A549 (cell line): ENCODE data around the gene REPS2. TPM values are rescaled to one million over a fixed set of nuclear protein-coding genes. Genes with fewer than 3 reads are reported as not detected.

ENCODE experiments used
- ATAC-seq, 2 experiments: fragments of 200-7000 bp in 1 of 2; fragments of >200 bp in 1 of 2; cut with Nextera tagmentation in 1 of 2; cut with Tn5 transposase in 1 of 2; 3 replicates each; pipeline versions ENCODE4 v1.8.0 to v1.9.1; 2018 to 2020; ENCODE audit warnings: mild to moderate bottlenecking in 1 of 2, moderate library complexity in 1 of 2
- CTCF ChIA-PET: fragments of 300-600 bp; sonication (Branson Sonifier 250); formaldehyde crosslinking; extraction: SDS; loops from one replicate; lab custom pipeline; 2021; ENCODE audit warnings: antibody characterized with exemption, inconsistent platforms; lab: Yijun Ruan, JAX
- POLR2A ChIA-PET: fragments of 350-600 bp; formaldehyde crosslinking; extraction: SDS; loops from one replicate; lab custom pipeline; 2021; ENCODE audit warnings: antibody characterized with exemption, inconsistent platforms; lab: Yijun Ruan, JAX
- DNase-seq, 2 experiments: peaks; one replicate each; pipeline versions ENCODE4 v3.0.0 to v3.0.0-alpha.2; 2011 to 2016; ENCODE audit warnings: low read depth in 1 of 2, low spot score in 1 of 2
- FAIRE-seq: peaks from 2 replicates; lab custom pipeline; 2011; peaks lifted over from hg19 to GRCh38; lab: Jason Lieb, UNC
- H3K27ac ChIP-seq, 2 experiments: fragments of >200 bp; sonication (Bioruptor Twin); formaldehyde crosslinking; 3 replicates each; pipeline ENCODE4 v1.5.1; 2016 to 2017
- H3K4me1 ChIP-seq: fragments of >200 bp; sonication (Bioruptor Twin); formaldehyde crosslinking; 3 replicates; pipeline ENCODE4 v1.6.1; 2016
- H3K4me2 ChIP-seq: fragments of >200 bp; sonication (Bioruptor Twin); formaldehyde crosslinking; 3 replicates; pipeline ENCODE4 v1.6.1; 2016
- H3K4me3 ChIP-seq: fragments of >200 bp; sonication (Bioruptor Twin); formaldehyde crosslinking; 3 replicates; pipeline ENCODE4 v1.5.1; 2016
- H3K9me3 ChIP-seq: fragments of >200 bp; sonication (Bioruptor Twin); formaldehyde crosslinking; 3 replicates; pipeline ENCODE4 v1.6.1; 2016
- BHLHE40 ChIP-seq: IDR thresholded peaks from 2 replicates; pipeline ENCODE4 v1.6.1; 2012; ENCODE audit warnings: low read depth, low read length, inconsistent platforms
- CEBPB ChIP-seq, 2 experiments: fragments of >200 bp in 1 of 2; sonication (Bioruptor Twin) in 1 of 2; formaldehyde crosslinking in 1 of 2; IDR thresholded peaks; 2 replicates each; pipeline ENCODE4 v1.6.1; 2012 to 2016
- CHD4 ChIP-seq: fragments of 200-600 bp; sonication (generic); IDR thresholded peaks from 2 replicates; pipeline ENCODE4 v1.6.1; 2016; ENCODE audit warnings: antibody characterized with exemption, mild to moderate bottlenecking, borderline replicate concordance
- EP300 ChIP-seq, 2 experiments: fragments of >200 bp; sonication (Bioruptor Twin); formaldehyde crosslinking; IDR thresholded peaks; 2 replicates in 1 of 2; 3 replicates in 1 of 2; pipeline ENCODE4 v1.6.1; 2016 to 2017
- ESRRA ChIP-seq: fragments of 150-350 bp; IDR thresholded peaks from 2 replicates; pipeline ENCODE4 v1.6.1; 2014; ENCODE audit warnings: mild to moderate bottlenecking, low read length, borderline replicate concordance
- FOXS1 ChIP-seq: fragments of 250-450 bp; sonication (Bioruptor Pico); IDR thresholded peaks from 2 replicates; pipeline ENCODE4 v1.5.0; 2020; ENCODE audit warnings: mild to moderate bottlenecking, moderate library complexity
- HOXB13 ChIP-seq: fragments of 250-450 bp; sonication (Bioruptor Pico); IDR thresholded peaks from 2 replicates; pipeline ENCODE4 v1.5.0; 2020; ENCODE audit warnings: low read depth, mild to moderate bottlenecking, moderate library complexity
- HOXB5 ChIP-seq: fragments of 250-450 bp; sonication (Bioruptor Pico); IDR thresholded peaks from 2 replicates; pipeline ENCODE4 v1.5.0; 2020; ENCODE audit warnings: mild to moderate bottlenecking, moderate library complexity
- JUNB ChIP-seq: fragments of >200 bp; sonication (Bioruptor Twin); formaldehyde crosslinking; IDR thresholded peaks from 2 replicates; pipeline ENCODE4 v1.6.1; 2016
- KDM5A ChIP-seq: fragments of 200-600 bp; sonication (generic); IDR thresholded peaks from 2 replicates; pipeline ENCODE4 v1.6.1; 2016; ENCODE audit warnings: antibody characterized with exemption, mild to moderate bottlenecking
- MAFK ChIP-seq: fragments of 450-650 bp; IDR thresholded peaks from 2 replicates; pipeline ENCODE4 v1.6.1; 2014; ENCODE audit not compliant: partially characterized antibody
- NFE2L2 ChIP-seq: fragments of 150-350 bp; conservative IDR thresholded peaks from 2 replicates; pipeline ENCODE4 v1.6.1; 2014; ENCODE audit warnings: low read length
- NPAS2 ChIP-seq: fragments of 250-450 bp; sonication (Bioruptor Pico); IDR thresholded peaks from 2 replicates; pipeline ENCODE4 v1.8.0; 2022; ENCODE audit warnings: mild to moderate bottlenecking, moderate library complexity, borderline replicate concordance
- PBX3 ChIP-seq: IDR thresholded peaks from 2 replicates; pipeline ENCODE4 v1.6.1; 2012
- POLR2AphosphoS2 ChIP-seq: conservative IDR thresholded peaks from 2 replicates; pipeline ENCODE4 v1.6.1; 2012; ENCODE audit warnings: low read length, improper control_type of control experiment, inconsistent platforms
- RARB ChIP-seq: fragments of 250-450 bp; sonication (Bioruptor Pico); IDR thresholded peaks from 2 replicates; pipeline ENCODE4 v1.8.0; 2021; ENCODE audit warnings: mild to moderate bottlenecking, moderate library complexity
- RCOR1 ChIP-seq: fragments of 150-350 bp; IDR thresholded peaks from 2 replicates; pipeline ENCODE4 v1.6.1; 2014; ENCODE audit warnings: antibody characterized with exemption, low read length, low read depth
- RNF2 ChIP-seq: fragments of 200-600 bp; sonication (generic); IDR thresholded peaks from 2 replicates; pipeline ENCODE4 v1.6.1; 2016; ENCODE audit warnings: low read depth, mild to moderate bottlenecking, antibody characterized with exemption, moderate library complexity, borderline replicate concordance
- SREBF2 ChIP-seq: fragments of 450-650 bp; IDR thresholded peaks from 2 replicates; pipeline ENCODE4 v1.6.1; 2014; ENCODE audit warnings: mild to moderate bottlenecking, moderate library complexity
- TFCP2L1 ChIP-seq: fragments of 250-450 bp; sonication (Bioruptor Pico); IDR thresholded peaks from 2 replicates; pipeline ENCODE4 v1.5.0; 2021; ENCODE audit warnings: mild to moderate bottlenecking
- TP53 ChIP-seq: fragments of 250-450 bp; sonication (Bioruptor Pico); IDR thresholded peaks from 2 replicates; pipeline ENCODE4 v1.5.0; 2021; ENCODE audit warnings: mild to moderate bottlenecking, moderate library complexity
- USF2 ChIP-seq: fragments of 450-650 bp; IDR thresholded peaks from 2 replicates; pipeline ENCODE4 v1.6.1; 2014; ENCODE audit warnings: antibody characterized with exemption
- WGBS: methylation state at CpG from one replicate; pipeline ENCODE4 v1.1.6; 2017; ENCODE audit errors: missing lambda C conversion rate; 5-methylcytosine and 5-hydroxymethylcytosine counted together
- polyA plus RNA-seq, 4 experiments: library from polyadenylated mRNA; depleted of rRNA in 3 of 4; stranded (reverse); fragments of >200 nt; fragmentation: RNase III in 1 of 4; extraction: RNeasy Plus Mini Kit Qiagen cat#74134 plus additional on column Dnase treatment in 1 of 4; gene quantifications; 2 replicates in 3 of 4; 3 replicates in 1 of 4; pipeline ENCODE4 v1.2.3, GENCODE V29; 2011 to 2017
- TF ChIP-seq, protein P1 (sequence below): IDR thresholded peaks from 2 replicates; pipeline ENCODE4 v1.6.1; 2012; ENCODE audit warnings: low read depth, borderline replicate concordance
- TF ChIP-seq, protein P2 (sequence below): fragments of >200 bp; sonication (Bioruptor Twin); formaldehyde crosslinking; IDR thresholded peaks from 2 replicates; pipeline ENCODE4 v1.6.1; 2016
- TF ChIP-seq, protein P3 (sequence below): fragments of 200-600 bp; sonication (generic); IDR thresholded peaks from 2 replicates; pipeline ENCODE4 v1.6.1; 2016; ENCODE audit warnings: antibody characterized with exemption, mild to moderate bottlenecking, moderate library complexity

REPS2 gene
- polyA plus RNA-seq, 2 of the 4 experiments (the other 2 are of a cell fraction) = 0.17 to 0.76 TPM

GRCh38 chrX:16953606-16954211, 7.3 kb downstream of the REPS2 start (continued):
- TF ChIP-seq RNF2 (no peak), TP53 (CRISPR knock-in tag) (no peak), JUNB (peak; percentile 35; the same call in 1 of the 2 replicates), HOXB5 (no peak), CEBPB (IDR thresholded peaks at IDR 0.05) (no peak), EP300 (IDR thresholded peaks at IDR 0.05) (no peak)

DNA sequence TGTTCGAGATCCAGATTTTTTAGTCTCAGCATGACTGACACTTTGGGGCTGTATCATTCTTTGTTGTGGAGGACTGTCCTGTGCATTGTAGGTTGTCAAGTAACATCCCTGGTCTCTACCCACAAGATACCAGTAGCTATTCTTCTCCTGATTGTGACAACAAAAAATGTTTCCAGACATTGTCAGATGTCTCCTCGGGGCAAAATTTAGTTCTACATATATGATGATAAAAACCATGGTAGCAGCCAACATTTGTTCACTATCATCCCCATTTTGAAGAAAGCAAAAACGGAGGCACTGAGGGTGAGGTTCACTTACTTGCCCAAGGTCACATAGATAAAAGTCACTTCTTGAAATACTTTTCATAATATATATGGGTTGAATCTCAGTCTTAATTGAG, 11.3 kb downstream of the REPS2 start:
- POLR2A ChIA-PET = no interaction called here
- H3K27ac ChIP-seq = no peak overlapping the region
- no peak for DNase-seq
- no peak for ATAC-seq
- peaks cover 16% of the 10 kb centered on the region for H3K4me1 ChIP-seq
- FAIRE-seq = no peak
- TF ChIP-seq, protein P1, sequence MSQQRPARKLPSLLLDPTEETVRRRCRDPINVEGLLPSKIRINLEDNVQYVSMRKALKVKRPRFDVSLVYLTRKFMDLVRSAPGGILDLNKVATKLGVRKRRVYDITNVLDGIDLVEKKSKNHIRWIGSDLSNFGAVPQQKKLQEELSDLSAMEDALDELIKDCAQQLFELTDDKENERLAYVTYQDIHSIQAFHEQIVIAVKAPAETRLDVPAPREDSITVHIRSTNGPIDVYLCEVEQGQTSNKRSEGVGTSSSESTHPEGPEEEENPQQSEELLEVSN = no peak
- TF ChIP-seq ESRRA (no peak), FOXS1 (CRISPR knock-in tag) (no peak), KDM5A (no peak), POLR2AphosphoS2 (no peak), NFE2L2 (no peak), NPAS2 (CRISPR knock-in tag) (no peak), SREBF2 (no peak), EP300 (IDR thresholded peaks at IDR 0.05) (no peak), PBX3 (no peak), BHLHE40 (no peak), TFCP2L1 (CRISPR knock-in tag) (no peak), HOXB13 (CRISPR knock-in tag) (no peak), USF2 (no peak), MAFK (no peak), RARB (CRISPR knock-in tag) (no peak), CHD4 (no peak), RCOR1 (no peak)
- TF ChIP-seq, protein P2, sequence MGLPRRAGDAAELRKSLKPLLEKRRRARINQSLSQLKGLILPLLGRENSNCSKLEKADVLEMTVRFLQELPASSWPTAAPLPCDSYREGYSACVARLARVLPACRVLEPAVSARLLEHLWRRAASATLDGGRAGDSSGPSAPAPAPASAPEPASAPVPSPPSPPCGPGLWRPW = no peak
- TF ChIP-seq, protein P3, sequence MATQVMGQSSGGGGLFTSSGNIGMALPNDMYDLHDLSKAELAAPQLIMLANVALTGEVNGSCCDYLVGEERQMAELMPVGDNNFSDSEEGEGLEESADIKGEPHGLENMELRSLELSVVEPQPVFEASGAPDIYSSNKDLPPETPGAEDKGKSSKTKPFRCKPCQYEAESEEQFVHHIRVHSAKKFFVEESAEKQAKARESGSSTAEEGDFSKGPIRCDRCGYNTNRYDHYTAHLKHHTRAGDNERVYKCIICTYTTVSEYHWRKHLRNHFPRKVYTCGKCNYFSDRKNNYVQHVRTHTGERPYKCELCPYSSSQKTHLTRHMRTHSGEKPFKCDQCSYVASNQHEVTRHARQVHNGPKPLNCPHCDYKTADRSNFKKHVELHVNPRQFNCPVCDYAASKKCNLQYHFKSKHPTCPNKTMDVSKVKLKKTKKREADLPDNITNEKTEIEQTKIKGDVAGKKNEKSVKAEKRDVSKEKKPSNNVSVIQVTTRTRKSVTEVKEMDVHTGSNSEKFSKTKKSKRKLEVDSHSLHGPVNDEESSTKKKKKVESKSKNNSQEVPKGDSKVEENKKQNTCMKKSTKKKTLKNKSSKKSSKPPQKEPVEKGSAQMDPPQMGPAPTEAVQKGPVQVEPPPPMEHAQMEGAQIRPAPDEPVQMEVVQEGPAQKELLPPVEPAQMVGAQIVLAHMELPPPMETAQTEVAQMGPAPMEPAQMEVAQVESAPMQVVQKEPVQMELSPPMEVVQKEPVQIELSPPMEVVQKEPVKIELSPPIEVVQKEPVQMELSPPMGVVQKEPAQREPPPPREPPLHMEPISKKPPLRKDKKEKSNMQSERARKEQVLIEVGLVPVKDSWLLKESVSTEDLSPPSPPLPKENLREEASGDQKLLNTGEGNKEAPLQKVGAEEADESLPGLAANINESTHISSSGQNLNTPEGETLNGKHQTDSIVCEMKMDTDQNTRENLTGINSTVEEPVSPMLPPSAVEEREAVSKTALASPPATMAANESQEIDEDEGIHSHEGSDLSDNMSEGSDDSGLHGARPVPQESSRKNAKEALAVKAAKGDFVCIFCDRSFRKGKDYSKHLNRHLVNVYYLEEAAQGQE = no peak
- TF ChIP-seq, all 56 proteins: peak for 0
- no peak overlapping the region for H3K4me3 ChIP-seq
- WGBS = 43% methylated on average over 3 of the region's 3 CpGs
- CTCF ChIA-PET = no interaction called here
- H3K9me3 ChIP-seq = no peaks in the 10 kb centered on the region
- no peak overlapping the region for H3K4me2 ChIP-seq
